Astrocyte of the cerebellum (primary cell): ENCODE results near the gene EEFSEC.

ENCODE experiments used
- DNase-seq: peaks from one replicate; pipeline ENCODE4 v3.0.0-alpha.2; 2011; ENCODE audit warnings: low read depth
- H3K4me3 ChIP-seq: 2 replicates; pipeline ENCODE4 v1.5.1; 2011; ENCODE audit warnings: mild to moderate bottlenecking, low read depth, low read length, moderate library complexity
- CTCF ChIP-seq: IDR thresholded peaks from 2 replicates; pipeline ENCODE4 v1.5.1; 2012; ENCODE audit warnings: low read length, low read depth, moderate library complexity, mild to moderate bottlenecking; ENCODE audit errors: missing control alignments
- in situ Hi-C: cut with HindIII; loops from 2 replicates; pipeline ENCODE4 v1.10.0; 2017; ENCODE audit warnings: low sequenced_read_pairs

Gene EEFSEC

DNA sequence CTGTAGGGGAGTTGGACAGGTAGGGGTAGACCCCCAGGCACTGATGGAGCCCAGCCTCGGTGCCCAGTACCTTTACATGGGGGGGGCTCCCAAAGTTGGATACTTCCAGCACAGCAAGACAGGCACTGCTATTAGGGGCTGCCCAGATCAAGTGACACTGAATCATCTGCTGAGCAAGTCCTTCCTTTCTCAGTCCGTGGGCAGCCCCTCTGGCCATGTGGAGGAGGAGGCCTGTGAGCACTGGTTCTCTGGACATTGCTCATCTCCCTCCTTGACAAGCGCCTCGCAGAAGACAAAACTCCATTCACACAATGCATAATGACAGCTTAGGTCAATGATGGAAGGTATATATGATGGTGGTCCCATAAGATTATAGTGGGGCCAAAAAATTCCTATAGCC lies 35.7 kb downstream of the EEFSEC start:
- DNase-seq: no peak
- in situ Hi-C loops: no loop called here
- TF ChIP-seq CTCF: no peak
- H3K4me3 ChIP-seq: no peak overlapping the region

DNA sequence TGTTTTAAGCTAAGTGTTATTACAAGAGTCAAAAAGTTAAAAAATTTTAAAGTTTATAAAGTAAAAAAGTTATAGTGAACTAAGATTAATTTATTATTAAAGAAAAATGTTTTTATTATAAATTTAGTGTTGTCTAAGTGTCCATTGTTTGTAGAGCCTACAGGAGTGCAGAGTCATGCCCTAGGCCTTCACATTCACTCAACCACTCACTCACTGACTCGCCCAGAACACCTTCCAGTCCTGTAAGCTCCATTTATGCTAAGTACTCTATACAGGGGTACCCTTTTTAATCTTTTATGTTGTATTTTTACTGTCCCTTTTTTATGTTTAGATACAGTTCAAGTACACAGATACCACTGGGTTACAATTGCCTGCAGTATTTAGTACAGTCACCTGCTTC lies 37.2 kb downstream of the EEFSEC start:
- DNase-seq: no peak
- in situ Hi-C loops: no loop called here
- no peak overlapping the region for H3K4me3 ChIP-seq
- TF ChIP-seq CTCF: no peak

- TF ChIP-seq CTCF: no peak
- H3K4me3 ChIP-seq: no peak overlapping the region
- DNase-seq: no peak
- in situ Hi-C loops: no loop called here
Measured at GRCh38 chr3:128192131-128192530, 38.9 kb downstream of the EEFSEC start.

- DNase-seq: no peak
- TF ChIP-seq CTCF: no peak
- H3K4me3 ChIP-seq: no peak overlapping the region
- in situ Hi-C loops: no loop called here
Measured at GRCh38 chr3:128193168-128193567, 39.9 kb downstream of the EEFSEC start.

- in situ Hi-C loops: no loop called here
- no peak for TF ChIP-seq CTCF
- DNase-seq: no peak
- H3K4me3 ChIP-seq: no peak overlapping the region
Measured at GRCh38 chr3:128194843-128195242, 41.6 kb downstream of the EEFSEC start.

DNA sequence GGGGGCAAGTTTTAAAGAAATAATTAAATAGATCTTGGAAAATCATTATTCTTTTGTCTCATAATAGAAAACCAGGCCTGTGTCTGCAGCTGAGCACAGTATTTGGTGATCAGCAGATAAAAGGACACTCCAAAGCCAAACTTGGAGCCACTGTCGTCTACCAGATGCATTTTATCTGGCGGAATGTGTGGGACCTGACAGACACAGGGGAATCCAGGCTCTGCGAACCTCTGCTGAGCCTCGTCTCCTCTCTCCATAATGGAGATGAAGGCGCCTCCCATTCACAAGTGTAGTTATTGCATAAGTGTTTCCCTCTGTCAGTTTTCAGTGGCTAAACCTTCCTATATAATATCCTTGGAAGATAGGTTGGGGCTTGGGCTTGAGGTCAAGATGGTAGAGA lies 42.1 kb downstream of the EEFSEC start:
- no peak for DNase-seq
- H3K4me3 ChIP-seq: no peak overlapping the region
- in situ Hi-C loops: no loop called here
- no peak for TF ChIP-seq CTCF

DNA sequence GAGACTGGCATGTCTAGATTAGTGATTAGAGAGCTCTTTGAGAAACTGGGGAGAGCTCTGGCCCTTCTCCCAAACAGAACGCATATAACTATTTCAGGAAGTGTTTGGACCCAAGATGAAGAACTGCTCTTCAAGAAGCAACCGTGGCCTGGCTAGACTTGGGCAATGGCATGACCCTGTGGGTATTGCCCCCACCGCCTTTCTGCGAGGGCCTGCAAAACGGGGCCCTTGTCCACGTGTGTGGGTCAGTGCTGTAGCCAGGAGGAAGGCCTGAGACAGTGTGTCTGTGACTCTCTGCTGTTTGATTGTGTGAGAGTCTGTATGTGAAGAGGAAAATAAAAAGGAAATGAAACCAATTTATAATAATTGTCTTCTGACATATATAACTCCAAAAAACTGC lies 42.5 kb downstream of the EEFSEC start:
- TF ChIP-seq CTCF: no peak
- DNase-seq: no peak
- no peak overlapping the region for H3K4me3 ChIP-seq
- in situ Hi-C loops: no loop called here
